ENCODE results near the gene CHDH. TPM values are rescaled to one million over a fixed set of nuclear protein-coding genes. Genes with fewer than 3 reads are reported as not detected.

CHDH gene, protein sequence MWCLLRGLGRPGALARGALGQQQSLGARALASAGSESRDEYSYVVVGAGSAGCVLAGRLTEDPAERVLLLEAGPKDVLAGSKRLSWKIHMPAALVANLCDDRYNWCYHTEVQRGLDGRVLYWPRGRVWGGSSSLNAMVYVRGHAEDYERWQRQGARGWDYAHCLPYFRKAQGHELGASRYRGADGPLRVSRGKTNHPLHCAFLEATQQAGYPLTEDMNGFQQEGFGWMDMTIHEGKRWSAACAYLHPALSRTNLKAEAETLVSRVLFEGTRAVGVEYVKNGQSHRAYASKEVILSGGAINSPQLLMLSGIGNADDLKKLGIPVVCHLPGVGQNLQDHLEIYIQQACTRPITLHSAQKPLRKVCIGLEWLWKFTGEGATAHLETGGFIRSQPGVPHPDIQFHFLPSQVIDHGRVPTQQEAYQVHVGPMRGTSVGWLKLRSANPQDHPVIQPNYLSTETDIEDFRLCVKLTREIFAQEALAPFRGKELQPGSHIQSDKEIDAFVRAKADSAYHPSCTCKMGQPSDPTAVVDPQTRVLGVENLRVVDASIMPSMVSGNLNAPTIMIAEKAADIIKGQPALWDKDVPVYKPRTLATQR
- 10.3 TPM for polyA plus RNA-seq
- long read RNA-seq, donor 1, full-length matches to known transcripts, result 3 of 3 reads
- long read RNA-seq, donor 1, partial matches to known transcripts, result 0 of 3 reads
- long read RNA-seq, donor 1, other reads (novel, unspliced or antisense), result 0 of 3 reads
- long read RNA-seq, donor 2, full-length matches to known transcripts, result 4 of 4 reads
- long read RNA-seq, donor 2, partial matches to known transcripts, result 0 of 4 reads
- long read RNA-seq, donor 2, other reads (novel, unspliced or antisense), result 0 of 4 reads
- long read RNA-seq, donor 3, result 0 reads
- long read RNA-seq, donor 4, full-length matches to known transcripts, result 2 of 2 reads
- long read RNA-seq, donor 4, partial matches to known transcripts, result 0 of 2 reads
- long read RNA-seq, donor 4, other reads (novel, unspliced or antisense), result 0 of 2 reads
- long read RNA-seq, donor 5, full-length matches to known transcripts, result 1 of 1 reads
- long read RNA-seq, donor 5, partial matches to known transcripts, result 0 of 1 reads
- long read RNA-seq, donor 5, other reads (novel, unspliced or antisense), result 0 of 1 reads
- long read RNA-seq, donor 6, full-length matches to known transcripts, result 2 of 2 reads
- long read RNA-seq, donor 6, partial matches to known transcripts, result 0 of 2 reads
- long read RNA-seq, donor 6, other reads (novel, unspliced or antisense), result 0 of 2 reads
- long read RNA-seq, donor 7, result 0 reads
- long read RNA-seq, donor 8, full-length matches to known transcripts, result 1 of 1 reads
- long read RNA-seq, donor 8, partial matches to known transcripts, result 0 of 1 reads
- long read RNA-seq, donor 8, other reads (novel, unspliced or antisense), result 0 of 1 reads
- long read RNA-seq, donor 9, result 0 reads
- long read RNA-seq, donor 10, full-length matches to known transcripts, result 2 of 2 reads
- long read RNA-seq, donor 10, partial matches to known transcripts, result 0 of 2 reads
- long read RNA-seq, donor 10, other reads (novel, unspliced or antisense), result 0 of 2 reads
- long read RNA-seq, donor 11, full-length matches to known transcripts, result 3 of 3 reads
- long read RNA-seq, donor 11, partial matches to known transcripts, result 0 of 3 reads
- long read RNA-seq, donor 11, other reads (novel, unspliced or antisense), result 0 of 3 reads

DNA sequence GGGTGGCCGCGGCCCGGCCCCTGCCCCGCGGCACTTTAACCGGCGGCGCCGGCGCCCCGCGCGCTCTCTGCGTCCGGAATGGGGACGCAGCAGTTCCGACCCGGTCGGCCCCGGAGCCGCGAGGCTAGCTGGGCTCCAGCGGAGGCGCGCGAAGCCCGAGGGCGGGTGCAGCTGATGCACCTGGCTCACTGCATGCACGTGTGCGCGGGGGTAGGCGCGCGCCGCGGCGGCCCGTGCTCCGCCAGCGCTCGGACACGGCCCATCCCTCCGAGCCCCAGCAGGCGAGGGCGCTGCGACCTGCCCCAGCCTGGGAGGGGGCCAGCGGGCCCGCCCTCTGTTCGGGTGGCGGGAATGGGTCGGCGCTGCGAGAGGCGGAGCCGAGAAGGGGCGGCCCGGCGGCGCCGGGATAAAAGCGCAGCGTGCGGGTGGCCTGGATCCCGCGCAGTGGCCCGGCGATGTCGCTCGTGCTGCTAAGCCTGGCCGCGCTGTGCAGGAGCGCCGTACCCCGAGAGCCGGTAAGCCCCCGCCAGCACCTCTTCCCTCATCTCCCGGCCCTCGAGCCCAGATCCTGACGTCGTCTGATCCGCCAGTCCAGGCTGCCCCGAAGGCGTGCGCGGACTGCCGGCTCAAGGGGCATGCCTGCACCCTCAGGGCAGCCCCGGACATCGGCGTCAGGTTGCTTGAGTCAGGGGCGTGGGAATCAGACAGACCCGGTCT lies at the start of gene CHDH, which contains the start of gene IL17RB:
Gene CHDH, minus strand, starts transcription at position 286 of the 717 bp plus-strand sequence. CDS start 22,411 bp downstream, outside the sequence.
Gene IL17RB, plus strand, starts transcription at position 435 of the 717 bp plus-strand sequence. Its CDS starts 21 bp downstream, at position 456.
- Histone ChIP-seq H3K27ac (ENCODE audit: low read length) (peak within 1 kb of the TSS; percentile 92), H3K36me3 (ENCODE audit: control insufficient read depth, insufficient read depth, low read length) (no peaks in the 10 kb centered on the region), H3K27me3 (ENCODE audit: control insufficient read depth, insufficient read depth, low read length) (peaks cover 8% of the 10 kb centered on the region), H3K4me3 (ENCODE audit: low read length) (peak within 1 kb of the TSS; percentile 55), H3K9me3 (ENCODE audit: control insufficient read depth, low read depth, low read length) (no peaks in the 10 kb centered on the region), H3K4me1 (ENCODE audit: control insufficient read depth, insufficient read depth, low read length) (peaks cover 44% of the 10 kb centered on the region)
- peak; percentile 57 to 83 for DNase-seq
- no CpG with 5 or more reads among the region's 91 CpGs for WGBS (ENCODE audit: insufficient coverage, low lambda C conversion rate)

DNA sequence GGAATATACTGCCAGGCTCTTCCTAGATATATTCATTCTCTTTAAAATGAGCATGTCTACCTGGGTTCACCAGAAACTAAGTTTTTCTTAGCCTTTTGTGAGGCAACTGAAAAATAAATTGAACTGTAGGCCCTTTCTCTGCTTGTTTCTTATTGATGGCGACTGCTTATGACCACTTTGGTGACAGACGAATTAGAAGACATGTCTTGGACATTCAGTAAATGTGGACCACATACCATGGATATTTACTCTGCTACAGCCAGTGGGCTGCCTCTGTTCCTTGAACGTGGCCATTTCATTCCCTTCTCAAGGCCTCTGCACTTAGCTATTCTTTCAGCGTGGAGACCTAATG lies 46.0 kb upstream of the CHDH start:
- Histone ChIP-seq H3K4me1 (ENCODE audit: control insufficient read depth, insufficient read depth, low read length) (peaks cover 10% of the 10 kb centered on the region), H3K27ac (ENCODE audit: low read length) (peak overlapping the region; percentile 98), H3K27me3 (ENCODE audit: control insufficient read depth, insufficient read depth, low read length) (no peaks in the 10 kb centered on the region), H3K36me3 (ENCODE audit: control insufficient read depth, insufficient read depth, low read length) (peaks cover 3% of the 10 kb centered on the region), H3K9me3 (ENCODE audit: control insufficient read depth, low read depth, low read length) (no peaks in the 10 kb centered on the region), H3K4me3 (ENCODE audit: low read length) (peak overlapping the region; percentile 97)
- WGBS (ENCODE audit: insufficient coverage, low lambda C conversion rate), result no CpG with 5 or more reads among the region's 4 CpGs
- peak in 1 of 2 donors; percentile 9 for DNase-seq

DNA sequence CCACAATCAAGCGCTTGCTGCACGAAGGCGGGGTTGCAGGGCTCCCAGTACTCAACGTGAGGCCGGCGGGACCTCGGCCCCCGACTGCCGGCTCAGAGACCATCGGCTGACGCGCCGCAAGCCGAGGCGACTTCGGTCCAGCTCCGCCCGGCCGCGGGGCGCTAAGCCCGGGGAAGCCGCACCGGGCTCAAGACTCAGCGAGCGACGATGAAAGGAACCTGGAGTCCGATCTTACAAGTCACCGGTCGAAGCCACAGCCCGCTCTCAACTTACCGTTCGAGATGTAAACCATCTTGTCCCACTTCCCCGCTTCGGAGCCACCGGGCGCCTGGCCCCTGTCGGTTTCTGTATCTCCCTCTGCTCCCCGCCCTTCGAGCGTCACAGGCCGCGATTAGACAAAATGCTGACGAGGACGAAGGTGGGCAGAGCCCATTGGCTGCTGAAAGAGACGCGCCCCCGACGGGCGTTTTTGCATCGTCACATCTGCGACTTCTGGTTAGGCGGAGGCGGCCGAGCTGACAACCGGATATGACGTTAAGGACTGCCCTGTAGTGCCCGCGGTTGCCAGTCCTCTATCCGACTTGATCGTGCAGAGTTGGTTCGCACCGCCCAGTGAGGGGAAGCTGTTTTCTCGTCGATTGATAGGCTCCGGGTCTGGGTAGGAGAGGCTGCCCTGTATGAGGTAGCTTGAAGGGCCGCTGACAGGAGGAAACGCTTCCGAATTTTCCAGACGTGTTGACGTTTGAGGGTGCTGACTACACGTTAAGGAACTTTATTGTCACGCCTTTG lies 45.5 kb upstream of the CHDH start, which contains the start of gene SELENOK:
Gene SELENOK, minus strand, starts transcription at position 363 of the 789 bp plus-strand sequence.
- peaks cover 9% of the 10 kb centered on the region for H3K36me3 ChIP-seq (ENCODE audit: control insufficient read depth, insufficient read depth, low read length)
- H3K9me3 ChIP-seq (ENCODE audit: control insufficient read depth, low read depth, low read length), result no peaks in the 10 kb centered on the region
- WGBS (ENCODE audit: insufficient coverage, low lambda C conversion rate), result no CpG with 5 or more reads among the region's 73 CpGs
- no peaks in the 10 kb centered on the region for H3K27me3 ChIP-seq (ENCODE audit: control insufficient read depth, insufficient read depth, low read length)
- peak; percentile 99 to 100 for DNase-seq
- peak within 1 kb of the TSS; percentile 97 for H3K4me3 ChIP-seq (ENCODE audit: low read length)
- H3K27ac ChIP-seq (ENCODE audit: low read length), result peak within 1 kb of the TSS; percentile 98
- H3K4me1 ChIP-seq (ENCODE audit: control insufficient read depth, insufficient read depth, low read length), result peaks cover 10% of the 10 kb centered on the region

DNA sequence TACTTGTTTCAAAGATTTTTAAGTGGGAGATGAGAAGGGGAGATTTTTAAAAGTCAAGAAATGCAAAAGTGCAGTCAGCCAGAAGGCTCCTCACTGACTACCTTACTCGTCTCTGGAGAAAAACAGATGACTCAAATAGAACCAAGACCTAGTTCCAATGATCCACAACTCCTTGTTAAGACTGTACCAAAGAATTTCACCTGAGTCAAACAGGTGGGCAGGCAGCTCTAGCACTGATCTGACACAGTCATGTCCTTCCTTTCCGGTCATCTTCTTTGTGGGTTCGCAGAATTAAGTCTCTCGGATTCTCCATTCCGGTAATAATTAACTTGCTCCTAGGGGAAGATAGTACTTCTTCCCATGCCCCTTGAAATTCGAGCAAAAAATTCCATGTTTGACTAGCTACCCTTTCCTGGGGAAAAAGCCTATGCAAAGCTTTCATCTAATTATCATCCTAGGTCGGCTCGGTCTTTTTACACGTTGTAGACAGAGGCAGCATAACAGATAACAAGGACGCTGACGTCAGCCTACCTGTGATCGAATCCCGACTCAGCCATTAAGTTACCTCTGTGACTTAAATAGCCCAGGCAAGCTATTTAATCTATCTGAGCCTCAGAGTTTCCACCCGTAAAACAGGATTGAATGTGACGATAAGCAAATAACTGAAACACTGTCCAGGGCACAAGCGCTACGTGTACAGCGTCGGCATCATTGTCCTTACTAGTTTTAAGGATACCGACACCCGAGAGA lies 44.7 kb upstream of the CHDH start:
- no CpG with 5 or more reads among the region's 21 CpGs for WGBS (ENCODE audit: insufficient coverage, low lambda C conversion rate)
- Histone ChIP-seq H3K27ac (ENCODE audit: low read length) (peak overlapping the region; percentile 98), H3K4me3 (ENCODE audit: low read length) (peak overlapping the region; percentile 97), H3K27me3 (ENCODE audit: control insufficient read depth, insufficient read depth, low read length) (no peaks in the 10 kb centered on the region), H3K4me1 (ENCODE audit: control insufficient read depth, insufficient read depth, low read length) (peaks cover 10% of the 10 kb centered on the region), H3K36me3 (ENCODE audit: control insufficient read depth, insufficient read depth, low read length) (peaks cover 11% of the 10 kb centered on the region), H3K9me3 (ENCODE audit: control insufficient read depth, low read depth, low read length) (no peaks in the 10 kb centered on the region)
- peak; percentile 53 to 82 for DNase-seq

DNA sequence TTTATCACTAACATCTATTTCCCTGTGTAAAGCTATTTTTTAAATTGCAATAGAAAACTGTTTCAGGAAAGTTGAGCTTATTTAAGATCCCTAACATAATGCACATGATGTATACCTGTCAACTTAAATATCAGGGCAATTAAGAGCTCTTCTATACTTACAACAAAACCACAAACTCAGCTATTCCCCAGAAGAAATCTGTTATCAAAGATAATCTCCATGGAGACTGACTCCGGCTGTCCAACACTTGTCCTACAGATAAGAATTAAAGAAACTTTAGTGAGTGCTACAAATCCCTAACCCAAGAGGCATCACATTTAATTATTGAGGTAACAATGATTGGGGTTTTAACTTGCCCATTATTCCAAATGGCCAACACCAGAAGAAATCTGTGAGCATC lies 42.0 kb upstream of the CHDH start:
- H3K36me3 ChIP-seq (ENCODE audit: control insufficient read depth, insufficient read depth, low read length), result peaks cover 22% of the 10 kb centered on the region
- H3K27me3 ChIP-seq (ENCODE audit: control insufficient read depth, insufficient read depth, low read length), result no peaks in the 10 kb centered on the region
- peaks cover 10% of the 10 kb centered on the region for H3K4me1 ChIP-seq (ENCODE audit: control insufficient read depth, insufficient read depth, low read length)
- DNase-seq, result no peak
- no peak overlapping the region for H3K27ac ChIP-seq (ENCODE audit: low read length)
- no peaks in the 10 kb centered on the region for H3K9me3 ChIP-seq (ENCODE audit: control insufficient read depth, low read depth, low read length)
- no CpG with 5 or more reads among the region's 1 CpG for WGBS (ENCODE audit: insufficient coverage, low lambda C conversion rate)
- H3K4me3 ChIP-seq (ENCODE audit: low read length), result no peak overlapping the region

DNA sequence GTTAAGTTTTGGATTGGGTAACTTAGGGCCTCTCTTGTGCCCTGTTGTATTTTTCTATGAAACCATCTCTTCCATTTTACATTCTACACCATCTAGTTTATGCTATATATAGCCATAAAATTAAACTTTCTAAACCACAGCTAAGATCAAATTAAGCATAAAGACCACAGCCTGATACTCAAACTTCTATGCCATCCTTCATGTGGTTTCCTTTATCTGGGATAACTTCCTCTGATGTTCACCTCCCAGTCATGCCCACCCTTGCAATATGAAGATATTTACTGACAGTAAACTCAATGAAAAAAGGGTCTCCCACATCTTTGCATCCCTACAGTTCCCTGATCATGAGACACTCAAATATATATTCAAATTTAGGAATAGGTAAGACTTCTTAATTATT lies 41.2 kb upstream of the CHDH start:
- no peak for DNase-seq
- no peaks in the 10 kb centered on the region for H3K27me3 ChIP-seq (ENCODE audit: control insufficient read depth, insufficient read depth, low read length)
- peaks cover 6% of the 10 kb centered on the region for H3K4me1 ChIP-seq (ENCODE audit: control insufficient read depth, insufficient read depth, low read length)
- no peak overlapping the region for H3K4me3 ChIP-seq (ENCODE audit: low read length)
- H3K9me3 ChIP-seq (ENCODE audit: control insufficient read depth, low read depth, low read length), result no peaks in the 10 kb centered on the region
- no peak overlapping the region for H3K27ac ChIP-seq (ENCODE audit: low read length)
- peaks cover 22% of the 10 kb centered on the region for H3K36me3 ChIP-seq (ENCODE audit: control insufficient read depth, insufficient read depth, low read length)

DNA sequence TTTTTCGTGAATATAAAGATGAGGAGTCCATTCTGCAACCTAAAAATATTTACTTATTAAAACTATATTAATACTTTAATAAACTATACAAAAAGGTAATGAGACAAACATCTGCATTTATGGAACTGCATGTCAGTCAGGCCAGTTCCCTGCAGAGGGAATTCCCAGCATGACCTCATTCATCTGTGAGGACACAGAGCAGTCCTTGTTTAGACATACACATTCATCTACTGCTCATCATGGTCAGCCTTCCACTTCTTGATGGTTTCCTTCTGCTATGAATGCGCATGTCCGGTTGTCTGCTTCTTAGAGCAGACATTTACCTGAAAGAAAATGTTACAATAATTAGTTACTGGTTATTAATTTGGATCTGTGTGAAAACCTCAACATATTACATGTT lies 39.0 kb upstream of the CHDH start:
- Histone ChIP-seq H3K4me3 (ENCODE audit: low read length) (no peak overlapping the region), H3K27me3 (ENCODE audit: control insufficient read depth, insufficient read depth, low read length) (no peaks in the 10 kb centered on the region), H3K9me3 (ENCODE audit: control insufficient read depth, low read depth, low read length) (no peaks in the 10 kb centered on the region), H3K36me3 (ENCODE audit: control insufficient read depth, insufficient read depth, low read length) (peaks cover 22% of the 10 kb centered on the region), H3K27ac (ENCODE audit: low read length) (no peak overlapping the region), H3K4me1 (ENCODE audit: control insufficient read depth, insufficient read depth, low read length) (peaks cover 12% of the 10 kb centered on the region)
- no peak for DNase-seq
- 100% methylated on average over 1 of the region's 3 CpGs for WGBS (ENCODE audit: insufficient coverage, low lambda C conversion rate)

DNA sequence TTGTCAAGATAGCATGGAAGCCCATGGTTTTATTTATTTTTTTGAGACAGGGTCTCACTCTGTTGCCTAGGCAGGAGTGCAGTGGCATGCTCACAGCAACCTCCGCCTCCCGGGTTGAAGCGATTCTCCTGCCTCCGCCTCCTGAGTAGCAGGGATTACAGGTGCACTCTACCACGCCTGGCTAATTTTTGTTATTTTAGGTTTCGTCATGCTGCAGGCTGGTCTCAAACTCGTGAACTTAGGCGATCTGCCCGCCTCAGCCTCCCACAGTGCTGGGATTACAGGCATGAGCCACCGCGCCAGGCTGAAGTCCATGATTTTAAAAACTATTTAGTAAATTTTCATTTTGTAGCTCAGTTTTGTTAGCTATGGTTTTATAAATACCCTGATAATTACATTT lies 38.4 kb upstream of the CHDH start:
- Histone ChIP-seq H3K4me1 (ENCODE audit: control insufficient read depth, insufficient read depth, low read length) (peaks cover 8% of the 10 kb centered on the region), H3K9me3 (ENCODE audit: control insufficient read depth, low read depth, low read length) (no peaks in the 10 kb centered on the region), H3K27me3 (ENCODE audit: control insufficient read depth, insufficient read depth, low read length) (no peaks in the 10 kb centered on the region), H3K27ac (ENCODE audit: low read length) (no peak overlapping the region), H3K36me3 (ENCODE audit: control insufficient read depth, insufficient read depth, low read length) (peaks cover 25% of the 10 kb centered on the region), H3K4me3 (ENCODE audit: low read length) (no peak overlapping the region)
- no CpG with 5 or more reads among the region's 11 CpGs for WGBS (ENCODE audit: insufficient coverage, low lambda C conversion rate)
- no peak for DNase-seq

All from large intestine (tissue), 12 donors.